ENCODE data around the gene NHSL2.

DNA sequence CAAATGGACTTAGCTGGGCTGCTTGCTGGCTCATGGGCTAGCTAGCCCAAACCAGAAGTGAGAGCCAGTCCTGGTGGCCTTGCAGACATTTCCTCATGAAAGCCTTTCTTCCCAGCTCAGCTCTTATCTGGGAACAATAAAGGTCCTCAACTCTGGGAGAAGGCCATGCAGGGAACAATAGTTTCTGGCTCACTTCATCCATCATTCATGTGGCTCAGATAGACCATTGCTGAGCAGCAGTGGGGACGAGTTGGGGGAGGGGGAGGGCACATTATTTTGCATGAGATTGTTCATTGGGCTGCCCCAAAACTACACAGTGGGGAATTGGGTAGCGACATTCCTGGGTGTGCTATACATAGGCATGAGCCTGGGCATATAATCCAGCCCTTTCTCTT, 47.6 kb downstream of the NHSL2 start:
- no peak for TF ChIP-seq EP300 (IDR thresholded peaks at IDR 0.05; ENCODE audit: low read depth)
- TF ChIP-seq POLR2A (IDR thresholded peaks at IDR 0.05): no peak
- TF ChIP-seq, protein P1, sequence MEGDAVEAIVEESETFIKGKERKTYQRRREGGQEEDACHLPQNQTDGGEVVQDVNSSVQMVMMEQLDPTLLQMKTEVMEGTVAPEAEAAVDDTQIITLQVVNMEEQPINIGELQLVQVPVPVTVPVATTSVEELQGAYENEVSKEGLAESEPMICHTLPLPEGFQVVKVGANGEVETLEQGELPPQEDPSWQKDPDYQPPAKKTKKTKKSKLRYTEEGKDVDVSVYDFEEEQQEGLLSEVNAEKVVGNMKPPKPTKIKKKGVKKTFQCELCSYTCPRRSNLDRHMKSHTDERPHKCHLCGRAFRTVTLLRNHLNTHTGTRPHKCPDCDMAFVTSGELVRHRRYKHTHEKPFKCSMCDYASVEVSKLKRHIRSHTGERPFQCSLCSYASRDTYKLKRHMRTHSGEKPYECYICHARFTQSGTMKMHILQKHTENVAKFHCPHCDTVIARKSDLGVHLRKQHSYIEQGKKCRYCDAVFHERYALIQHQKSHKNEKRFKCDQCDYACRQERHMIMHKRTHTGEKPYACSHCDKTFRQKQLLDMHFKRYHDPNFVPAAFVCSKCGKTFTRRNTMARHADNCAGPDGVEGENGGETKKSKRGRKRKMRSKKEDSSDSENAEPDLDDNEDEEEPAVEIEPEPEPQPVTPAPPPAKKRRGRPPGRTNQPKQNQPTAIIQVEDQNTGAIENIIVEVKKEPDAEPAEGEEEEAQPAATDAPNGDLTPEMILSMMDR (IDR thresholded peaks at IDR 0.05): no peak
